ENCODE data around the gene TTC31. TPM values are rescaled to one million over a fixed set of nuclear protein-coding genes. Genes with fewer than 3 reads are reported as not detected.

TTC31 gene
- total RNA-seq, 2 experiments from 2014 or later = 39.4 to 48.8 TPM

DNA sequence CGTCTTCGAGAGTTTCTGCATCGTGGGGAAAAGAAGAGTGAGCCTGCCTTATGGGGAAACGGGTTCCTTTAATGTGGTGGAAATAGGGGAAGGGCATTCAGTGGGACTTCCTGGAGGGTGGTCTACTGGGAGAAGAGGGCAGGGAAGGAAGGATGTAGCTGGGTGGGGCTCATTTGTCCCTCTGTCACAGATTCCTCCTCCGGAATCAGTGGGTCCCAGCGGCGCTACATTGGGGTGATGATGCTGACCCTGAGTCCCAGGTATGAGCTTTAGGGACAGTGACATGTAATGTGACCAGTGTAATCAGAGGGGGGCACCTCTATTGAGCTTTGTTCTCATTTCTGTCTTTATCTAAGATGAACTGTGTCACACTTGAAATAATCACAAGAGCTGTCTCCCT is 48.8 kb downstream of the TTC31 start:
- CTCF ChIA-PET = interaction anchor here (0.6 to 6.4 kb wide), 32 partner anchors 9 to 282 kb away, joined by 3 to 98 read pairs (median 5); partner anchors contain the start of genes CCDC142, INO80B, LBX2 and MRPL53
- Mint-ChIP-seq H3K4me3 (peak overlapping the region; percentile 100), H3K36me3 (peaks cover 37% of the 10 kb centered on the region), H3K27ac (peak overlapping the region; percentile 97), H3K9me3 (ENCODE audit: low read depth) (no peaks in the 10 kb centered on the region), H3K27me3 (no peaks in the 10 kb centered on the region), H3K4me1 (peaks cover 41% of the 10 kb centered on the region)
- DNase-seq = no peak
- ATAC-seq = no peak

DNA sequence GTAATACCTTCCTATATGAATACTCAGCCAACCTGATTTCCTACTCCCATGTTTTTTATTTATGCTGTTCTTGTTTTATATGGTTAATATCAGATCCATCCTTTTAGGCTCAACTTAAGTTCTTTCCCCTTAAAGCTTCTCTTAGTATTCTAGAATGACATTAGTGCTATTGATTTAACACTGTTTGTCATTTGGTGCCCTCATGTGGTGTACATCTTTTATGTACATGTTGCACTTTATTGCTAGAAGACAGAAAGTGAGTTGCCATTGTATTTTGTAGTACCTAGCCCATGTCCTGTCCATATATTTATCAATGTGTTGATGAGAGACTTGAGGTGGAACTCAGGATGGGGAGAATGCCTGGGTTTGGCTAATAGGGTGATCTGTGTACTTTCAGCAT is 49.3 kb downstream of the TTC31 start:
- peak overlapping the region; percentile 97 for H3K27ac Mint-ChIP-seq
- H3K36me3 Mint-ChIP-seq = peaks cover 31% of the 10 kb centered on the region
- ATAC-seq (no peak), DNase-seq (no peak)
- H3K9me3 Mint-ChIP-seq (ENCODE audit: low read depth) = no peaks in the 10 kb centered on the region
- CTCF ChIA-PET = interaction anchor here (0.6 to 6.4 kb wide), 30 partner anchors 9 to 264 kb away, joined by 3 to 98 read pairs (median 5); partner anchors contain the start of genes CCDC142, INO80B, LBX2 and MRPL53
- H3K27me3 Mint-ChIP-seq = no peaks in the 10 kb centered on the region
- peaks cover 39% of the 10 kb centered on the region for H3K4me1 Mint-ChIP-seq
- peak overlapping the region; percentile 34 for H3K4me3 Mint-ChIP-seq

DNA sequence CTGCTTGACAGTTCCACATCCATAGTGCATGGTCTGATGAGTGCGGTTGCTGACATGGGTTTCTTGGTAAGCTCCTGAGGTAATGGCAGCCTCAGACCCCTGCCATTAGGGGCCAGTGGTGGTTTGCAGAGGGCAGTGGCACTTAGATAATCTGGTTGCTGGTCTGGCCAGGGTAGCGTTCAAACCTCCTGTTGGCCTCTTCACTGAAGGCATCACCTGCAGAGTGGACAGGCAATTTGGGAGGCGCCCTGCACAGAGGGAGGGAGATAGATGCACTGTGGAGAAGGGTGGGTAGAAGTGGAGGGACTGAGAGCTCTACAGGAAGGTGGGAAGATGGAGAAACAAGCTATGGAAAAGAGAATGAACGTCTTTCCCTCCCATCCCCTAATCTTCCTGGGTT is 50.6 kb downstream of the TTC31 start:
- CTCF ChIA-PET = interaction anchor here (1.2 to 6.4 kb wide), 6 partner anchors 10 to 81 kb away, joined by 3 to 98 read pairs (median 12); partner anchors contain the start of genes CCDC142 and TTC31
- Mint-ChIP-seq H3K4me1 (peaks cover 32% of the 10 kb centered on the region), H3K36me3 (peaks cover 19% of the 10 kb centered on the region), H3K4me3 (no peak overlapping the region), H3K9me3 (ENCODE audit: low read depth) (no peaks in the 10 kb centered on the region), H3K27ac (no peak overlapping the region), H3K27me3 (peaks cover 10% of the 10 kb centered on the region)
- DNase-seq = no peak
- no peak for ATAC-seq

DNA sequence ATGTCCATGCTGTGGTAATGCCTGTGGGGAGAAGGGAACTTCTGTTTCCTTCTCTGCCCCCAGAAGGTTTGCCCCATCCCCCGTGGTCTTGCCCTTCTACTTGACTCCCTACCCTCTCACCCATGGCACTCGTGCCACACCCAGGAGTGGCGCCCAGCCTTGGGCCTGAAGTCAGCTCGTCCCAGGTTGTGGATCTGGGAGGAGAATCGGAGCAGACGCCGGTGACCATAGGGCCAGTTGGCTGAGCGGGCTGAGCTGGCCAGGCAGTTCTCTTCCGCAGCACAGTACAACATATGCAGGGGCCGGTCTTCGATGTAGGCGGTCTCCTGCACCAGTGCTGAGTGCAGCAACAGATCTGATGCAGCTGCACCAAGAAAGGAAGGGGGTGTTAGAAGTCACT is 51.5 kb downstream of the TTC31 start:
- H3K27me3 Mint-ChIP-seq = peaks cover 17% of the 10 kb centered on the region
- H3K27ac Mint-ChIP-seq = no peak overlapping the region
- H3K4me3 Mint-ChIP-seq = no peak overlapping the region
- H3K36me3 Mint-ChIP-seq = peaks cover 15% of the 10 kb centered on the region
- H3K9me3 Mint-ChIP-seq (ENCODE audit: low read depth) = no peaks in the 10 kb centered on the region
- CTCF ChIA-PET = interaction anchor here (1.4 to 6.1 kb wide), 2 partner anchors 17 to 52 kb away, joined by 4 to 98 read pairs; no protein-coding TSS in a partner anchor
- no peak for DNase-seq
- H3K4me1 Mint-ChIP-seq = peaks cover 35% of the 10 kb centered on the region
- ATAC-seq = no peak

DNA sequence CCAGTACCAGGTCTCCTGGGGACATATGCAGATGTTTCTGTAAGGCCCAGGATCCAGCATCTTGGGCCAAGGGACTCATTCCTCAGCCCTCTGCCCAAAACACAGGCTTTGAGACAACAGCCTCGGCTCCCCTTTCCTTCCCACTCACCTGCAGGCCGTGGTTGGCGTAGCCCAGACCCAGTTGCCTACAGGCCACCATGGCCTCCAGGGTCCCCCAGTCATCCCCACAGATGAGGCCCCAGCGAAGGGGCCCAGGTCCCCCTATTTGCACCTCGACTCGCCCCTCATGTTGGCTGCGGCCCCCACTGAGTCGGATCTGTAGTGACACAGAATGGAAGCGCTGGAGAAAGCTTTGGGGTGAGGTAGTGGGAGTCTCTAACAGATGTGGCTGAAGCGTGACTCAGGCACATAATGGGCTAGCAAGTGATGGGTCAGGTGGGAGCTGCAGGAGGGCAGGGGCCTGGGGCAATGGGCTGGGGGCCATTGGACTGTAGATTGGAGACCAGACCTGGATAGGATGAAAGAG is 52.6 kb downstream of the TTC31 start:
- Mint-ChIP-seq H3K27me3 (peaks cover 17% of the 10 kb centered on the region), H3K36me3 (peaks cover 15% of the 10 kb centered on the region), H3K4me1 (peaks cover 38% of the 10 kb centered on the region), H3K27ac (no peak overlapping the region), H3K9me3 (ENCODE audit: low read depth) (no peaks in the 10 kb centered on the region), H3K4me3 (no peak overlapping the region)
- ATAC-seq (no peak), DNase-seq (no peak)
- CTCF ChIA-PET = interaction anchor here (1.2 kb wide), 1 partner anchor 286 kb away, joined by 4 read pairs; no protein-coding TSS in a partner anchor

DNA sequence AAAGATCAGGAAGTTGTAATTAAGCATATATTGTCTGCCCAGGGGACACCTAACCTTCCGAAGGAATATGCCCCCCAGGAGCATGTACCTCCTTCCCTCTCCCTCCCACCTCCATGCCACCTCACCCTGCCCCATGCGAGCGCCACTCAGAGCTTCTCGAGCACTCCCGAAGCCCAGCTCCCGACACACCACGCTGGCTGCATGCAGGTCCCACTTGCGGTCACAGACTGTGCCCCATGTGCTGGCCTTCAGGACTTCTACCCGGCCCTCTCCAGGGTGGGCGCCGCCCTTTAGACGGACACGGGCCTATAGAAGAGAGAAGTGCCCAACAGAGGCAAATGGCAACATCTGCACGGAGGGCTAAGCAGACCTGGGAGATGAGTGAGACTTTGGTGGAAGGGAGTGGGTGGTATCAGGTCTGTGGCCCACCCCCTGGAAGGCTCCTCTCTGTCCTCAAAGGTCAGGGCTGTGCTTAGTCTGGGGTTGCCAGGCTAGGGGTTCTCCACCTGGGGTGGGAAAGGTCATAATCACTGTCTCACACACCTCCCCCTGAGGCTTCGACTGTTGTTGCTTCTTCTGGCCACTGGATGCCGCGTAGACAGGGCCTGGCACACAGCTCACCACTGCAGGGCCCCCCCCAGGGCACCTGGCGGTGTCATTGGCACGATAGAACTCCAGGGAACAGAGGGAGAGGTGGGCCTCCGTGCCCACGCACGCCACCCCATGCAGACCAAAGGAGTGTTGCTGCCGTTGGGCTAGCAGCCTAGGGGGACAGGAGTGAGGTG is 53.5 kb downstream of the TTC31 start:
- peaks cover 17% of the 10 kb centered on the region for H3K27me3 Mint-ChIP-seq
- CTCF ChIA-PET = interaction anchor here (1.2 kb wide), 1 partner anchor 287 kb away, joined by 4 read pairs; no protein-coding TSS in a partner anchor
- H3K27ac Mint-ChIP-seq = no peak overlapping the region
- H3K4me3 Mint-ChIP-seq = no peak overlapping the region
- peaks cover 12% of the 10 kb centered on the region for H3K36me3 Mint-ChIP-seq
- peaks cover 29% of the 10 kb centered on the region for H3K4me1 Mint-ChIP-seq
- ATAC-seq (no peak), DNase-seq (no peak)
- H3K9me3 Mint-ChIP-seq (ENCODE audit: low read depth) = no peaks in the 10 kb centered on the region

DNA sequence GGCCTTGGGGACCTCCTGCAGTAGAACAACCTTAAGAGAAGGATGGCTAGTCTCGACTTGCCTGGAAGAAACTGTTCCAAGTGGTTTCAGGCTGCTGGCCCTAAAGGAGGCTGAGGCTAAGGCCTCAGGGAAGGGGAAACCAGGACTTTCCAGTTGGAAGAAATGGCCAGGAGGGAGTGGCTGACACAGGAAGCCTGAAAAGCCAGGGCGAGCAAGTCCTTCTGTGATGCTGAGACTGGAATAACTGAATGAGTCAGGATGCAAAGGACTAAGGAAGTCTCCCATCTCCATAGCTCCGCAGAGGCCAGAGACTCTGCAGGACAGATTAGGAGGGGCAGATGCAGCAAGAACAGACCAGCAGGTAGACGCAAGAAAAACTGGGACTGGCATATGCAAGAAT is 54.3 kb downstream of the TTC31 start:
- Mint-ChIP-seq H3K36me3 (peaks cover 9% of the 10 kb centered on the region), H3K27me3 (peaks cover 19% of the 10 kb centered on the region), H3K9me3 (ENCODE audit: low read depth) (no peaks in the 10 kb centered on the region), H3K27ac (no peak overlapping the region), H3K4me3 (no peak overlapping the region), H3K4me1 (peaks cover 21% of the 10 kb centered on the region)
- DNase-seq = no peak
- CTCF ChIA-PET = no interaction called here
- no peak for ATAC-seq

DNA sequence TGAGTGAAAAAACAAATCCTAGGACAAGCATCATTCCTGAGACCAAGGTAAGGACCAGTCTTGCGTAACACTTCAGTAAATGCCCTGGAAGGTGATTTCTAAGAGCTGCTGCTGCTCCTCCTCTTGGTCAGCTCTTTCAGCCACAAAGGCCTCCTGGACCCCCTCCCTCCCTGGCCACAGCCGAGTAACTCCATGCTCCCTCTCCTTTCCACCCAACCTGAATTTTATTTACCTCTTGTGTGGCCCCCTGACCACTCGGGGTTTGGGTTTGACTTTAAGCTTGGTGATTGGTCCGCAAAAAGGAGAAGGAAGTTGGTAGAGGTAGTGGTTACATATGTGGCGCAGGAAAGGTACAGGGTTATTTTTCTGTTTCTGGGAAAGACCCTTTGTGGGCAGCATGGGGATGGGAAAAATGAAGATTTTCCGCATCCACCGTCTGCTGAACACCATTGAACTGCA is 56.0 kb downstream of the TTC31 start:
- Mint-ChIP-seq H3K4me1 (peaks cover 19% of the 10 kb centered on the region), H3K36me3 (peaks cover 1% of the 10 kb centered on the region), H3K27ac (no peak overlapping the region), H3K27me3 (peaks cover 29% of the 10 kb centered on the region), H3K4me3 (no peak overlapping the region), H3K9me3 (ENCODE audit: low read depth) (no peaks in the 10 kb centered on the region)
- ATAC-seq (no peak), DNase-seq (no peak)
- CTCF ChIA-PET = interaction anchor here (1.0 to 1.6 kb wide), 5 partner anchors 8 to 56 kb away, joined by 3 to 8 read pairs (median 3); partner anchors contain the start of genes CCDC142 and TTC31

DNA sequence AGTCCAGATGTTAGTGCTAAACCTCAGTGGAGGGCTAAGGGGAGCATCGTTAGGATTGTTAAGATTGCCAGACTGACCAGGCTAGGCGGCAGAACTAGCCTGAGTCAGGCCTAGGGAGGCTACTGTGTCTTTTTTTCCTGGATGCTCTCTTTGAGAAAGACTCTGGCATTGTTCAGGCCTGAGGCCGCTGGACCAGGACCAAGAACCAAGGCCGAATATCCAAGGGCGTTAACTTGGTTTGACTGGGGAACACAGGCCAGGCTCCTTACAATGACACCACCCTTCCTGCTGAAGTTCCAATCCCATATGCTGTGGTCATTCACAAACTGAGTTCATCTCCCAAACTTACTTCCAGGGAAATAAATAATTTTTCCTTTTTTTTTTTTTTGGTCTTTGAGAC is 57.4 kb downstream of the TTC31 start:
- no peak overlapping the region for H3K27ac Mint-ChIP-seq
- no peaks in the 10 kb centered on the region for H3K36me3 Mint-ChIP-seq
- no peak for DNase-seq
- no peaks in the 10 kb centered on the region for H3K9me3 Mint-ChIP-seq (ENCODE audit: low read depth)
- H3K4me1 Mint-ChIP-seq = peaks cover 19% of the 10 kb centered on the region
- H3K27me3 Mint-ChIP-seq = peaks cover 42% of the 10 kb centered on the region
- CTCF ChIA-PET = interaction anchor here (0.7 to 1.3 kb wide), 2 partner anchors 30 to 45 kb away, joined by 3 to 5 read pairs; no protein-coding TSS in a partner anchor
- ATAC-seq = no peak
- no peak overlapping the region for H3K4me3 Mint-ChIP-seq

DNA sequence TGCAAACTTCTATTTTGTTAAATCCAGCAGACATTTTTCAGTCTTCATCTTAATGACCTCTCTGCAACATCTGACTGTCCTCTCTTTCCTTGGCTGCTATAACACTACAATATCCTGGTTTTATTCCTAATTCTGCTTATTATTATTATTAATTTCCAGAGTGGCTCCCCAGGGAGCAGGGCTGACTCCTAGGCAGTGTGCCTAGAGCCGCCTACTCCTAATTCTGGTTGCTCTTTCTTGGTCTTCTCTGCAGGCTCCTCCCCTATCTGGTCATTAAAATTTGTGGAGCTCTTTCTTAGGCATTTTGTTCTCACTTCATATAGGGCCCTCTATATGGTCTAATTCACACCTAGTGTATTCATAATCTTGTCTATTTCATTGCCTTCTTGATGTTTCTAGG is 60.1 kb downstream of the TTC31 start:
- peaks cover 19% of the 10 kb centered on the region for H3K4me1 Mint-ChIP-seq
- H3K36me3 Mint-ChIP-seq = no peaks in the 10 kb centered on the region
- ATAC-seq = no peak
- CTCF ChIA-PET = interaction anchor here (1.5 to 15.0 kb wide), 2 partner anchors 11 to 44 kb away, joined by 7 to 124 read pairs; no protein-coding TSS in a partner anchor
- no peak overlapping the region for H3K4me3 Mint-ChIP-seq
- H3K27me3 Mint-ChIP-seq = peaks cover 56% of the 10 kb centered on the region
- H3K9me3 Mint-ChIP-seq (ENCODE audit: low read depth) = no peaks in the 10 kb centered on the region
- no peak overlapping the region for H3K27ac Mint-ChIP-seq
- no peak for DNase-seq

Other genes starting within 250 kb of the TTC31 start
- 1 to 10 TPM in 1 of 2 experiments, under 1 TPM in 1; 0.42 to 2.6 TPM for gene SLC4A5, start 139.7 kb upstream of the TTC31 start, total RNA-seq
- 100 to 1,000 TPM in 1 of 2 experiments, 10 to 100 TPM in 1; 98.3 to 108 TPM for gene DCTN1, start 102.8 kb upstream of the TTC31 start, total RNA-seq
- 1 to 10 TPM in 1 of 2 experiments, under 1 TPM in 1; 0.93 to 1.8 TPM for gene C2orf81, start 61.5 kb upstream of the TTC31 start, total RNA-seq
- gene WDR54, start 61.4 kb upstream of the TTC31 start, total RNA-seq = 10 to 100 TPM; 82.7 to 84.0 TPM
- 1 to 10 TPM in 1 of 2 experiments, under 1 TPM in 1; 0.50 to 1.9 TPM for gene RTKN, start 41.1 kb upstream of the TTC31 start, total RNA-seq
- gene INO80B, start 28.0 kb upstream of the TTC31 start, total RNA-seq = 10 to 100 TPM; 31.1 to 39.5 TPM
- gene WBP1, start 24.6 kb upstream of the TTC31 start, total RNA-seq = 10 to 100 TPM; 40.5 to 46.8 TPM
- 10 to 100 TPM; 60.4 to 78.2 TPM for gene MOGS, start 17.7 kb upstream of the TTC31 start, total RNA-seq
- gene MRPL53, start 10.4 kb upstream of the TTC31 start, total RNA-seq = 100 to 1,000 TPM in 1 of 2 experiments, 10 to 100 TPM in 1; 93.9 to 111 TPM
- gene CCDC142, start 83 bp upstream of the TTC31 start, total RNA-seq = 10 to 100 TPM; 26.5 to 29.5 TPM
- 1 to 10 TPM; 1.3 to 2.4 TPM for gene LBX2, start 16.5 kb downstream of the TTC31 start, total RNA-seq
- 10 to 100 TPM; 15.5 to 34.0 TPM for gene PCGF1, start 24.6 kb downstream of the TTC31 start, total RNA-seq
- 1 to 10 TPM in 1 of 2 experiments, under 1 TPM in 1; 0.82 to 1.3 TPM for gene TLX2, start 31.4 kb downstream of the TTC31 start, total RNA-seq
- gene DQX1, start 43.1 kb downstream of the TTC31 start, total RNA-seq = under 1 TPM; 0.38 to 0.94 TPM
- gene AUP1, start 46.6 kb downstream of the TTC31 start, total RNA-seq = 100 to 1,000 TPM; 140 to 158 TPM
- 10 to 100 TPM; 52.2 to 87.2 TPM for gene HTRA2, start 46.9 kb downstream of the TTC31 start, total RNA-seq
- gene LOXL3, start 70.9 kb downstream of the TTC31 start, total RNA-seq = 1 to 10 TPM in 1 of 2 experiments, under 1 TPM in 1; 0.76 to 1.8 TPM
- gene DOK1, start 71.6 kb downstream of the TTC31 start, total RNA-seq = 10 to 100 TPM; 47.1 to 52.1 TPM
- not detected for gene M1AP, start 165.2 kb downstream of the TTC31 start, total RNA-seq
- 1 to 10 TPM; 4.1 to 6.8 TPM for gene SEMA4F, start 171.2 kb downstream of the TTC31 start, total RNA-seq